ENCODE results near the gene SLC26A1. TPM values are rescaled to one million over a fixed set of nuclear protein-coding genes. Genes with fewer than 3 reads are reported as not detected.

The SLC26A1 gene
- total RNA-seq, 1 donor from 2014 or later, result not detected

GRCh38 chr4:960636-961350, 32.4 kb downstream of the SLC26A1 start:
- Mint-ChIP-seq H3K4me3 (no peak overlapping the region), H3K27ac (no peak overlapping the region), H3K36me3 (ENCODE audit: low read depth) (peaks cover 35% of the 10 kb centered on the region), H3K27me3 (no peaks in the 10 kb centered on the region), H3K9me3 (no peaks in the 10 kb centered on the region), H3K4me1 (peaks cover 2% of the 10 kb centered on the region)
- no peak for TF ChIP-seq CTCF (IDR thresholded peaks at IDR 0.05)
- POLR2A ChIA-PET, result no interaction called here
- intact Hi-C loops (cut with micrococcal nuclease), result no loop called here
- ATAC-seq (ENCODE audit: low read depth) (no peak), DNase-seq (no peak)
- CTCF ChIA-PET, result no interaction called here

- no peak for ATAC-seq (ENCODE audit: low read depth)
- TF ChIP-seq CTCF (IDR thresholded peaks at IDR 0.05), result no peak
- Mint-ChIP-seq H3K4me3 (no peak overlapping the region), H3K27me3 (no peaks in the 10 kb centered on the region), H3K9me3 (no peaks in the 10 kb centered on the region), H3K4me1 (peaks cover 2% of the 10 kb centered on the region), H3K27ac (no peak overlapping the region), H3K36me3 (ENCODE audit: low read depth) (peaks cover 37% of the 10 kb centered on the region)
- CTCF ChIA-PET, result no interaction called here
- intact Hi-C loops (cut with micrococcal nuclease), result no loop called here
- DNase-seq, result no peak
- POLR2A ChIA-PET, result no interaction called here
Measured at GRCh38 chr4:960140-960635, 33.0 kb downstream of the SLC26A1 start.

- intact Hi-C loops (cut with micrococcal nuclease), result no loop called here
- no peaks in the 10 kb centered on the region for H3K9me3 Mint-ChIP-seq
- ChIA-PET POLR2A (no interaction called here), CTCF (no interaction called here)
- H3K36me3 Mint-ChIP-seq (ENCODE audit: low read depth), result peaks cover 44% of the 10 kb centered on the region
- DNase-seq (no peak), ATAC-seq (ENCODE audit: low read depth) (no peak)
- H3K4me3 Mint-ChIP-seq, result no peak overlapping the region
- no peak for TF ChIP-seq CTCF (IDR thresholded peaks at IDR 0.05)
- H3K4me1 Mint-ChIP-seq, result peaks cover 2% of the 10 kb centered on the region
- H3K27me3 Mint-ChIP-seq, result no peaks in the 10 kb centered on the region
- no peak overlapping the region for H3K27ac Mint-ChIP-seq
Measured at GRCh38 chr4:959338-960139, 33.7 kb downstream of the SLC26A1 start.

- POLR2A ChIA-PET, result no interaction called here
- H3K4me3 Mint-ChIP-seq, result no peak overlapping the region
- no peak overlapping the region for H3K27ac Mint-ChIP-seq
- intact Hi-C loops (cut with micrococcal nuclease), result no loop called here
- H3K4me1 Mint-ChIP-seq, result peaks cover 2% of the 10 kb centered on the region
- no peak for ATAC-seq (ENCODE audit: low read depth)
- peaks cover 50% of the 10 kb centered on the region for H3K36me3 Mint-ChIP-seq (ENCODE audit: low read depth)
- CTCF ChIA-PET, result no interaction called here
- DNase-seq, result no peak
- no peaks in the 10 kb centered on the region for H3K27me3 Mint-ChIP-seq
- no peaks in the 10 kb centered on the region for H3K9me3 Mint-ChIP-seq
- TF ChIP-seq CTCF (IDR thresholded peaks at IDR 0.05), result no peak
Measured at GRCh38 chr4:958696-959337, 34.4 kb downstream of the SLC26A1 start.

GRCh38 chr4:958314-958665, 34.9 kb downstream of the SLC26A1 start:
- peaks cover 55% of the 10 kb centered on the region for H3K36me3 Mint-ChIP-seq (ENCODE audit: low read depth)
- intact Hi-C loops (cut with micrococcal nuclease), result no loop called here
- H3K4me3 Mint-ChIP-seq, result no peak overlapping the region
- no peaks in the 10 kb centered on the region for H3K9me3 Mint-ChIP-seq
- CTCF ChIA-PET, result no interaction called here
- POLR2A ChIA-PET, result no interaction called here
- H3K4me1 Mint-ChIP-seq, result peaks cover 2% of the 10 kb centered on the region
- no peak for DNase-seq
- no peak for ATAC-seq (ENCODE audit: low read depth)
- TF ChIP-seq CTCF (IDR thresholded peaks at IDR 0.05), result no peak
- no peak overlapping the region for H3K27ac Mint-ChIP-seq
- H3K27me3 Mint-ChIP-seq, result no peaks in the 10 kb centered on the region
